NCI-H524 (cell line): ENCODE measurements around the gene RXRA.
"Not testable (repeated sequence)": the region's sequence is repeated elsewhere in the genome, so short reads cannot be mapped to it uniquely, and the experiment has no call there.

Experiments used
- DNase-seq, 2 experiments: peaks; one replicate each; lab custom pipeline; 2025; lab: John Stamatoyannopoulos, UW

The RXRA gene

GRCh38 chr9:134308639-134309220, 17.5 kb upstream of the RXRA start:
- DNase-seq, result not testable (repeated sequence)

- DNase-seq, result no peak
Measured at GRCh38 chr9:134313470-134313869, 12.8 kb upstream of the RXRA start.

- no peak for DNase-seq
Measured at GRCh38 chr9:134314039-134314949, 12.0 kb upstream of the RXRA start.

- peak; percentile 62 to 73 for DNase-seq
Measured at GRCh38 chr9:134314950-134315715, 11.1 kb upstream of the RXRA start.

- DNase-seq, result no peak
Measured at GRCh38 chr9:134315716-134316448, 10.4 kb upstream of the RXRA start.

- DNase-seq, result no peak
Measured at GRCh38 chr9:134316449-134317160, 9.7 kb upstream of the RXRA start.

GRCh38 chr9:134317400-134317789, 8.9 kb upstream of the RXRA start:
- no peak for DNase-seq

GRCh38 chr9:134317790-134318414, 8.4 kb upstream of the RXRA start:
- DNase-seq, result peak in 1 of 2 experiments; percentile 40

- DNase-seq, result no peak
Measured at GRCh38 chr9:134318481-134318891, 7.8 kb upstream of the RXRA start.

- no peak for DNase-seq
Measured at GRCh38 chr9:134318941-134319305, 7.3 kb upstream of the RXRA start.

- DNase-seq, result no peak
Measured at GRCh38 chr9:134319306-134320125, 6.7 kb upstream of the RXRA start.

- DNase-seq, result no peak
Measured at GRCh38 chr9:134320126-134320867, 6.0 kb upstream of the RXRA start.

GRCh38 chr9:134320868-134321471, 5.3 kb upstream of the RXRA start:
- no peak for DNase-seq

GRCh38 chr9:134321531-134321930, 4.7 kb upstream of the RXRA start:
- DNase-seq, result no peak

- DNase-seq, result no peak
Measured at GRCh38 chr9:134321946-134322741, 4.1 kb upstream of the RXRA start.

GRCh38 chr9:134322781-134323241, 3.4 kb upstream of the RXRA start:
- DNase-seq, result no peak

- DNase-seq, result no peak
Measured at GRCh38 chr9:134323741-134324358, 2.4 kb upstream of the RXRA start.
